Immature natural killer cell (primary cell): ENCODE results near the gene C1orf226. TPM values are rescaled to one million over a fixed set of nuclear protein-coding genes. Genes with fewer than 3 reads are reported as not detected.

ENCODE experiments used
- DNase-seq, 3 donors: peaks; one replicate each; pipeline ENCODE4 v3.0.0; 2022; ENCODE audit warnings: mixed read lengths in 1 of 3
- H3K27ac Mint-ChIP-seq, 6 donors: one replicate each; pipeline ENCODE4 v1.8.0; 2020; ENCODE audit warnings: mixed read lengths in 6 of 6, mild to moderate bottlenecking in 5 of 6, inconsistent platforms in 4 of 6, moderate library complexity in 3 of 6
- H3K27me3 Mint-ChIP-seq, 3 donors: one replicate each; pipeline ENCODE4 v1.8.0; 2020 to 2021; ENCODE audit warnings: low read depth in 3 of 3, mild to moderate bottlenecking in 3 of 3, mixed read lengths in 3 of 3, moderate library complexity in 3 of 3, inconsistent platforms in 1 of 3
- H3K36me3 Mint-ChIP-seq, 3 donors: one replicate each; pipeline ENCODE4 v1.8.0; 2020; ENCODE audit warnings: mixed read lengths in 3 of 3, inconsistent platforms in 2 of 3, mild to moderate bottlenecking in 2 of 3
- H3K4me1 Mint-ChIP-seq, 2 donors: one replicate each; pipeline ENCODE4 v1.8.0; 2020; ENCODE audit warnings: inconsistent platforms in 2 of 2, mild to moderate bottlenecking in 2 of 2, mixed read lengths in 2 of 2, moderate library complexity in 1 of 2
- H3K4me3 Mint-ChIP-seq, 5 donors: one replicate each; pipeline ENCODE4 v1.8.0; 2020; ENCODE audit warnings: mild to moderate bottlenecking in 5 of 5, mixed read lengths in 5 of 5, inconsistent platforms in 3 of 5, moderate library complexity in 3 of 5
- H3K9me3 Mint-ChIP-seq, 6 donors: one replicate each; pipeline ENCODE4 v1.8.0; 2020; ENCODE audit warnings: mild to moderate bottlenecking in 6 of 6, mixed read lengths in 6 of 6, inconsistent platforms in 4 of 6, moderate library complexity in 3 of 6
- polyA plus RNA-seq, 3 donors: library from polyadenylated mRNA; unstranded; fragments of 300-500 nt; fragmentation: Illumina TruSeq; gene quantifications; one replicate each; pipeline ENCODE4 v1.2.3, GENCODE V29; 2021

Gene C1orf226
- polyA plus RNA-seq, 3 donors from 2014 or later, result not detected

- Mint-ChIP-seq H3K27ac (peak overlapping the region; percentile 87 to 95 (median 94)), H3K27me3 (peaks cover 0 to 9% (median 5%) of the 10 kb centered on the region in 3 donors), H3K4me3 (peak overlapping the region in 2 of 5 donors; percentile 3 to 34), H3K4me1 (peaks cover 64 to 88% of the 10 kb centered on the region in 2 donors), H3K9me3 (no peaks in the 10 kb centered on the region), H3K36me3 (peaks cover 26 to 55% (median 35%) of the 10 kb centered on the region in 3 donors)
- DNase-seq, result no peak
Observed at GRCh38 chr1:162396201-162396906, 14.8 kb downstream of the C1orf226 start.

GRCh38 chr1:162397039-162397448 is 15.5 kb downstream of the C1orf226 start:
- H3K4me1 Mint-ChIP-seq, result peaks cover 63 to 88% of the 10 kb centered on the region in 2 donors
- DNase-seq, result no peak
- H3K9me3 Mint-ChIP-seq, result no peaks in the 10 kb centered on the region
- peaks cover 23 to 57% (median 40%) of the 10 kb centered on the region in 3 donors for H3K36me3 Mint-ChIP-seq
- peaks cover 0 to 9% (median 5%) of the 10 kb centered on the region in 3 donors for H3K27me3 Mint-ChIP-seq
- peak overlapping the region in 3 of 5 donors; percentile 6 to 30 (median 14) for H3K4me3 Mint-ChIP-seq
- H3K27ac Mint-ChIP-seq, result peak overlapping the region; percentile 87 to 95 (median 94)

- H3K9me3 Mint-ChIP-seq, result no peaks in the 10 kb centered on the region
- peaks cover 22 to 58% (median 40%) of the 10 kb centered on the region in 3 donors for H3K36me3 Mint-ChIP-seq
- peak overlapping the region; percentile 59 to 87 (median 73) for H3K4me3 Mint-ChIP-seq
- H3K27me3 Mint-ChIP-seq, result peaks cover 0 to 9% (median 7%) of the 10 kb centered on the region in 3 donors
- peaks cover 70 to 88% of the 10 kb centered on the region in 2 donors for H3K4me1 Mint-ChIP-seq
- H3K27ac Mint-ChIP-seq, result peak overlapping the region; percentile 87 to 95 (median 94)
- no peak for DNase-seq
Observed at GRCh38 chr1:162397943-162398560, 16.5 kb downstream of the C1orf226 start.

GRCh38 chr1:162398999-162399580 is 17.6 kb downstream of the C1orf226 start:
- Mint-ChIP-seq H3K27me3 (peaks cover 0 to 11% (median 7%) of the 10 kb centered on the region in 3 donors), H3K27ac (peak overlapping the region; percentile 87 to 95 (median 94)), H3K4me3 (peak overlapping the region; percentile 59 to 87 (median 73)), H3K9me3 (no peaks in the 10 kb centered on the region), H3K4me1 (peaks cover 76 to 89% of the 10 kb centered on the region in 2 donors), H3K36me3 (peaks cover 19 to 58% (median 46%) of the 10 kb centered on the region in 3 donors)
- peak; percentile 40 to 51 (median 44) for DNase-seq

- Mint-ChIP-seq H3K27ac (peak overlapping the region; percentile 89 to 95 (median 93)), H3K4me1 (peaks cover 90 to 96% of the 10 kb centered on the region in 2 donors), H3K4me3 (peak overlapping the region; percentile 65 to 84 (median 74)), H3K27me3 (peaks cover 0 to 11% (median 7%) of the 10 kb centered on the region in 3 donors), H3K36me3 (peaks cover 19 to 70% (median 52%) of the 10 kb centered on the region in 3 donors), H3K9me3 (no peaks in the 10 kb centered on the region)
- DNase-seq, result peak; percentile 74 to 78 (median 77)
Observed at GRCh38 chr1:162400790-162401355, 19.3 kb downstream of the C1orf226 start.

GRCh38 chr1:162404550-162405160 is 23.1 kb downstream of the C1orf226 start:
- H3K4me3 Mint-ChIP-seq, result peak overlapping the region; percentile 95 to 100 (median 99)
- H3K9me3 Mint-ChIP-seq, result no peaks in the 10 kb centered on the region
- H3K4me1 Mint-ChIP-seq, result peaks cover 85 to 96% of the 10 kb centered on the region in 2 donors
- H3K36me3 Mint-ChIP-seq, result peaks cover 11 to 62% (median 47%) of the 10 kb centered on the region in 3 donors
- DNase-seq, result no peak
- H3K27ac Mint-ChIP-seq, result peak overlapping the region; percentile 75 to 100 (median 98)
- peaks cover 0 to 20% (median 3%) of the 10 kb centered on the region in 3 donors for H3K27me3 Mint-ChIP-seq

GRCh38 chr1:162405800-162406199 is 24.3 kb downstream of the C1orf226 start:
- Mint-ChIP-seq H3K27me3 (peaks cover 0 to 14% (median 6%) of the 10 kb centered on the region in 3 donors), H3K27ac (peak overlapping the region; percentile 75 to 100 (median 98)), H3K4me3 (peak overlapping the region; percentile 95 to 100 (median 99)), H3K36me3 (peaks cover 15 to 65% (median 51%) of the 10 kb centered on the region in 3 donors), H3K9me3 (no peaks in the 10 kb centered on the region), H3K4me1 (peaks cover 83 to 94% of the 10 kb centered on the region in 2 donors)
- DNase-seq, result no peak

GRCh38 chr1:162406811-162407210 is 25.3 kb downstream of the C1orf226 start:
- Mint-ChIP-seq H3K4me3 (peak overlapping the region; percentile 95 to 100 (median 99)), H3K27me3 (peaks cover 0 to 11% (median 11%) of the 10 kb centered on the region in 3 donors)

GRCh38 chr1:162407539-162407938 is 26.0 kb downstream of the C1orf226 start:
- Mint-ChIP-seq H3K4me1 (peaks cover 75 to 86% of the 10 kb centered on the region in 2 donors), H3K27ac (peak overlapping the region; percentile 87 to 100 (median 98)), H3K27me3 (peaks cover 0 to 16% (median 14%) of the 10 kb centered on the region in 3 donors), H3K9me3 (no peaks in the 10 kb centered on the region), H3K4me3 (peak overlapping the region; percentile 95 to 100 (median 99)), H3K36me3 (peaks cover 17 to 58% (median 46%) of the 10 kb centered on the region in 3 donors)
- no peak for DNase-seq

More at GRCh38 chr1:162406811-162407210, 25.3 kb downstream of the C1orf226 start:
- peak overlapping the region; percentile 87 to 100 (median 98) for H3K27ac Mint-ChIP-seq
- DNase-seq, result peak; percentile 30 to 42 (median 41)
- H3K9me3 Mint-ChIP-seq, result no peaks in the 10 kb centered on the region
- H3K4me1 Mint-ChIP-seq, result peaks cover 75 to 86% of the 10 kb centered on the region in 2 donors
- peaks cover 19 to 63% (median 50%) of the 10 kb centered on the region in 3 donors for H3K36me3 Mint-ChIP-seq

GRCh38 chr1:162412002-162412401 is 30.5 kb downstream of the C1orf226 start, which contains the start of gene SH2D1B:
Gene SH2D1B (minus strand): TSS chr1:162412136. CDS start chr1:162412016, 120 bp downstream.
- peaks cover 0 to 23% (median 16%) of the 10 kb centered on the region in 3 donors for H3K27me3 Mint-ChIP-seq
- peaks cover 74 to 85% of the 10 kb centered on the region in 2 donors for H3K4me1 Mint-ChIP-seq
- H3K36me3 Mint-ChIP-seq, result peaks cover 16 to 35% (median 25%) of the 10 kb centered on the region in 3 donors
- peak within 1 kb of the TSS; percentile 95 to 100 (median 98) for H3K27ac Mint-ChIP-seq
- H3K9me3 Mint-ChIP-seq, result no peaks in the 10 kb centered on the region
- peak; percentile 80 to 84 (median 82) for DNase-seq
- H3K4me3 Mint-ChIP-seq, result peak within 1 kb of the TSS; percentile 95 to 100 (median 99)

GRCh38 chr1:162416215-162416614 is 34.7 kb downstream of the C1orf226 start:
- peaks cover 75 to 83% of the 10 kb centered on the region in 2 donors for H3K4me1 Mint-ChIP-seq
- peaks cover 0 to 24% (median 7%) of the 10 kb centered on the region in 3 donors for H3K27me3 Mint-ChIP-seq
- no peak for DNase-seq
- H3K27ac Mint-ChIP-seq, result peak overlapping the region; percentile 19 to 94 (median 84)
- H3K9me3 Mint-ChIP-seq, result no peaks in the 10 kb centered on the region
- peaks cover 5 to 9% (median 6%) of the 10 kb centered on the region in 3 donors for H3K36me3 Mint-ChIP-seq
- no peak overlapping the region for H3K4me3 Mint-ChIP-seq

GRCh38 chr1:162416909-162417308 is 35.4 kb downstream of the C1orf226 start:
- H3K9me3 Mint-ChIP-seq, result no peaks in the 10 kb centered on the region
- H3K27me3 Mint-ChIP-seq, result peaks cover 0 to 19% (median 7%) of the 10 kb centered on the region in 3 donors
- H3K27ac Mint-ChIP-seq, result peak overlapping the region; percentile 14 to 91 (median 74)
- peaks cover 81 to 87% of the 10 kb centered on the region in 2 donors for H3K4me1 Mint-ChIP-seq
- no peak for DNase-seq
- peaks cover 0 to 4% (median under 1%) of the 10 kb centered on the region in 3 donors for H3K36me3 Mint-ChIP-seq
- no peak overlapping the region for H3K4me3 Mint-ChIP-seq
